ENCODE data around the gene GP1BA.

DNA sequence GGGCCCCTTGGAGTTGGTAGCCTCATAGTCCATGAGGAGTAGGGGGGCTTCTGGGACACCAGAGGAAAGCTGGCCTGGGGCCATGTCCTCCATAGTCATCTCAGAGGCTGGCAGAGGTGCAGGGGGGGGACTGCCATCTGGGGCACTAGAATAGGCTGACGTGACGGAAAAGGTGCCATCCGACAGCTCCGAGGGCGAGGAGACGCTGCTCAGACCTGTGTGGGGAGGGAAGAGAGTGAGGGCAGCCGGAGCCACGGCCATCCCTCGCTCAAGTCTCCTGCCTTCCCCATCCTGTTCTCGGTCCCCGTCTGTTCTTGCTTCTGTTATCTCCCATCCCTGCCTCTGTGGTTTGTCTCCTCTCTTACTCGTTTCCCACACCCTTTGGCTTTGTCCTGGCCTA lies 40.2 kb downstream of the GP1BA start:
- TF ChIP-seq, protein P1, sequence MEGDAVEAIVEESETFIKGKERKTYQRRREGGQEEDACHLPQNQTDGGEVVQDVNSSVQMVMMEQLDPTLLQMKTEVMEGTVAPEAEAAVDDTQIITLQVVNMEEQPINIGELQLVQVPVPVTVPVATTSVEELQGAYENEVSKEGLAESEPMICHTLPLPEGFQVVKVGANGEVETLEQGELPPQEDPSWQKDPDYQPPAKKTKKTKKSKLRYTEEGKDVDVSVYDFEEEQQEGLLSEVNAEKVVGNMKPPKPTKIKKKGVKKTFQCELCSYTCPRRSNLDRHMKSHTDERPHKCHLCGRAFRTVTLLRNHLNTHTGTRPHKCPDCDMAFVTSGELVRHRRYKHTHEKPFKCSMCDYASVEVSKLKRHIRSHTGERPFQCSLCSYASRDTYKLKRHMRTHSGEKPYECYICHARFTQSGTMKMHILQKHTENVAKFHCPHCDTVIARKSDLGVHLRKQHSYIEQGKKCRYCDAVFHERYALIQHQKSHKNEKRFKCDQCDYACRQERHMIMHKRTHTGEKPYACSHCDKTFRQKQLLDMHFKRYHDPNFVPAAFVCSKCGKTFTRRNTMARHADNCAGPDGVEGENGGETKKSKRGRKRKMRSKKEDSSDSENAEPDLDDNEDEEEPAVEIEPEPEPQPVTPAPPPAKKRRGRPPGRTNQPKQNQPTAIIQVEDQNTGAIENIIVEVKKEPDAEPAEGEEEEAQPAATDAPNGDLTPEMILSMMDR (IDR thresholded peaks at IDR 0.05; ENCODE audit: low read depth, low read length, missing input control): no peak
- no peak for TF ChIP-seq SP1 (IDR thresholded peaks at IDR 0.05)
- TF ChIP-seq, protein P2, sequence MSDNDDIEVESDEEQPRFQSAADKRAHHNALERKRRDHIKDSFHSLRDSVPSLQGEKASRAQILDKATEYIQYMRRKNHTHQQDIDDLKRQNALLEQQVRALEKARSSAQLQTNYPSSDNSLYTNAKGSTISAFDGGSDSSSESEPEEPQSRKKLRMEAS (IDR thresholded peaks at IDR 0.05): no peak
- no peak for TF ChIP-seq NR2F2 (IDR thresholded peaks at IDR 0.05)
- TF ChIP-seq JUND (IDR thresholded peaks at IDR 0.05): no peak
- no peak for TF ChIP-seq YY1 (IDR thresholded peaks at IDR 0.05)
- no peak for TF ChIP-seq RAD21 (IDR thresholded peaks at IDR 0.05)
- TF ChIP-seq ATF3 (IDR thresholded peaks at IDR 0.05): no peak
- no peak for TF ChIP-seq RXRA (IDR thresholded peaks at IDR 0.05)
- TF ChIP-seq, protein P3, sequence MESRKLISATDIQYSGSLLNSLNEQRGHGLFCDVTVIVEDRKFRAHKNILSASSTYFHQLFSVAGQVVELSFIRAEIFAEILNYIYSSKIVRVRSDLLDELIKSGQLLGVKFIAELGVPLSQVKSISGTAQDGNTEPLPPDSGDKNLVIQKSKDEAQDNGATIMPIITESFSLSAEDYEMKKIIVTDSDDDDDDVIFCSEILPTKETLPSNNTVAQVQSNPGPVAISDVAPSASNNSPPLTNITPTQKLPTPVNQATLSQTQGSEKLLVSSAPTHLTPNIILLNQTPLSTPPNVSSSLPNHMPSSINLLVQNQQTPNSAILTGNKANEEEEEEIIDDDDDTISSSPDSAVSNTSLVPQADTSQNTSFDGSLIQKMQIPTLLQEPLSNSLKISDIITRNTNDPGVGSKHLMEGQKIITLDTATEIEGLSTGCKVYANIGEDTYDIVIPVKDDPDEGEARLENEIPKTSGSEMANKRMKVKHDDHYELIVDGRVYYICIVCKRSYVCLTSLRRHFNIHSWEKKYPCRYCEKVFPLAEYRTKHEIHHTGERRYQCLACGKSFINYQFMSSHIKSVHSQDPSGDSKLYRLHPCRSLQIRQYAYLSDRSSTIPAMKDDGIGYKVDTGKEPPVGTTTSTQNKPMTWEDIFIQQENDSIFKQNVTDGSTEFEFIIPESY (IDR thresholded peaks at IDR 0.05): no peak
- TF ChIP-seq, protein P4, sequence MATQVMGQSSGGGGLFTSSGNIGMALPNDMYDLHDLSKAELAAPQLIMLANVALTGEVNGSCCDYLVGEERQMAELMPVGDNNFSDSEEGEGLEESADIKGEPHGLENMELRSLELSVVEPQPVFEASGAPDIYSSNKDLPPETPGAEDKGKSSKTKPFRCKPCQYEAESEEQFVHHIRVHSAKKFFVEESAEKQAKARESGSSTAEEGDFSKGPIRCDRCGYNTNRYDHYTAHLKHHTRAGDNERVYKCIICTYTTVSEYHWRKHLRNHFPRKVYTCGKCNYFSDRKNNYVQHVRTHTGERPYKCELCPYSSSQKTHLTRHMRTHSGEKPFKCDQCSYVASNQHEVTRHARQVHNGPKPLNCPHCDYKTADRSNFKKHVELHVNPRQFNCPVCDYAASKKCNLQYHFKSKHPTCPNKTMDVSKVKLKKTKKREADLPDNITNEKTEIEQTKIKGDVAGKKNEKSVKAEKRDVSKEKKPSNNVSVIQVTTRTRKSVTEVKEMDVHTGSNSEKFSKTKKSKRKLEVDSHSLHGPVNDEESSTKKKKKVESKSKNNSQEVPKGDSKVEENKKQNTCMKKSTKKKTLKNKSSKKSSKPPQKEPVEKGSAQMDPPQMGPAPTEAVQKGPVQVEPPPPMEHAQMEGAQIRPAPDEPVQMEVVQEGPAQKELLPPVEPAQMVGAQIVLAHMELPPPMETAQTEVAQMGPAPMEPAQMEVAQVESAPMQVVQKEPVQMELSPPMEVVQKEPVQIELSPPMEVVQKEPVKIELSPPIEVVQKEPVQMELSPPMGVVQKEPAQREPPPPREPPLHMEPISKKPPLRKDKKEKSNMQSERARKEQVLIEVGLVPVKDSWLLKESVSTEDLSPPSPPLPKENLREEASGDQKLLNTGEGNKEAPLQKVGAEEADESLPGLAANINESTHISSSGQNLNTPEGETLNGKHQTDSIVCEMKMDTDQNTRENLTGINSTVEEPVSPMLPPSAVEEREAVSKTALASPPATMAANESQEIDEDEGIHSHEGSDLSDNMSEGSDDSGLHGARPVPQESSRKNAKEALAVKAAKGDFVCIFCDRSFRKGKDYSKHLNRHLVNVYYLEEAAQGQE (IDR thresholded peaks at IDR 0.05): no peak
